Thyroid gland (tissue), 4 donors: ENCODE data around the gene ZCCHC24. TPM values are rescaled to one million over a fixed set of nuclear protein-coding genes. Genes with fewer than 3 reads are reported as not detected.

Experiments
- DNase-seq, 2 donors: peaks; one replicate each; pipeline ENCODE4 v3.0.0-alpha.2; 2019
- H3K27ac ChIP-seq, 3 donors: fragments of 200-600 bp; sonication (generic); 1 replicate in 2 of 3; 2 replicates in 1 of 3; pipeline ENCODE4 v1.5.1; 2016 to 2019; ENCODE audit warnings: mild to moderate bottlenecking in 1 of 3, moderate library complexity in 1 of 3
- H3K27me3 ChIP-seq: fragments of 200-600 bp; sonication (generic); one replicate; pipeline ENCODE4 v1.5.1; 2019
- H3K36me3 ChIP-seq, 2 donors: fragments of 200-600 bp; sonication (generic); one replicate each; pipeline ENCODE4 v1.5.1; 2016 to 2019
- H3K4me1 ChIP-seq, 2 donors: fragments of 200-600 bp; sonication (generic); one replicate each; pipeline ENCODE4 v1.5.1; 2017 to 2019
- H3K4me3 ChIP-seq, 3 donors: fragments of 200-600 bp; sonication (generic); replicated peaks in 1 of 3; 1 replicate in 2 of 3; 2 replicates in 1 of 3; pipeline ENCODE4 v1.5.1; 2016; ENCODE audit warnings: mild to moderate bottlenecking in 1 of 3
- H3K9me3 ChIP-seq: fragments of 200-600 bp; sonication (generic); one replicate; pipeline ENCODE4 v1.5.1; 2017
- POLR2A ChIP-seq, 2 donors: fragments of 450-650 bp; IDR thresholded peaks; one replicate each; pipeline ENCODE4 v1.6.1; 2017; ENCODE audit warnings: antibody characterized with exemption in 2 of 2, mild to moderate bottlenecking in 2 of 2, moderate library complexity in 1 of 2
- WGBS, 2 donors: methylation state at CpG; one replicate each; pipeline ENCODE4 v1.1.5; 2017; 5-methylcytosine and 5-hydroxymethylcytosine counted together
- intact Hi-C: fragments of 100-400 bp; cut with DNase I; formaldehyde crosslinking; loops from one replicate; pipeline ENCODE4 v1.15.1; 2023
- total RNA-seq, 4 donors: library from RNA; depleted of rRNA; stranded (reverse); fragments of >200 nt; gene quantifications; one replicate each; pipeline ENCODE4 v1.2.3, GENCODE V29; 2016
- TF ChIP-seq, protein P1 (sequence below), 6 experiments: fragments of 200-600 bp in 3 of 6; fragments of 450-650 bp in 3 of 6; sonication (generic) in 3 of 6; IDR thresholded peaks; one replicate each; pipeline ENCODE4 v1.5.1; 2016 to 2019; ENCODE audit warnings: antibody characterized with exemption in 6 of 6, mild to moderate bottlenecking in 2 of 6, inconsistent platforms in 1 of 6, moderate library complexity in 1 of 6

The ZCCHC24 gene
- total RNA-seq, 4 donors from 2014 or later = 25.4 to 48.8 (median 33.3) TPM

DNA sequence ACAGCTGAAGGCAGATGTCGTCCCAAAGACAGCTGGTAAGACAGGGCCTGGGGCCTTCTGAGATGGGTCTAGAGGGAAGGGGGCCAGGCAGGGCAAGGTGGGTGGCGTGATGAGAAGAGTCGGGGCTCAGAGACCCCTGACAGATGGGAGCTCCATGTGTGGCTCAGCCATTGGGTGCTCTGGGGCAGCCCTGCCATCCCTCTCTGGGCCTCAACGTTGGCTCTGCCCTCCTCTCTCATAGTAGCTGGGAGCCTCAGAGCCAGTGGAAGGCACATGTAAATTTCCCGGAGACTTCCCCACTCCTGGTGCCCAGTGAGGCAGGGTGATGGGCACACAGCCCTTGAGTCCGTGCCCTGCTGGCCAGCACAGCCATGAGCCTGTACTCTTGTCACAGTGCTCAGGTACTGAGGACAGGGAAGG, 96.3 kb downstream of the ZCCHC24 start:
- Histone ChIP-seq H3K27ac (peak overlapping the region in 2 of 3 donors; percentile 18 to 84), H3K9me3 (no peaks in the 10 kb centered on the region), H3K36me3 (peaks cover 39 to 42% of the 10 kb centered on the region in 2 donors), H3K27me3 (no peaks in the 10 kb centered on the region), H3K4me3 (no peak overlapping the region), H3K4me1 (peaks cover 19 to 27% of the 10 kb centered on the region in 2 donors)
- 69 to 90% methylated on average over 6 of the region's 6 CpGs for WGBS, 2 donors
- DNase-seq = no peak
- intact Hi-C loops = no loop called here
- TF ChIP-seq POLR2A (IDR thresholded peaks at IDR 0.05) = no peak
- TF ChIP-seq, protein P1, sequence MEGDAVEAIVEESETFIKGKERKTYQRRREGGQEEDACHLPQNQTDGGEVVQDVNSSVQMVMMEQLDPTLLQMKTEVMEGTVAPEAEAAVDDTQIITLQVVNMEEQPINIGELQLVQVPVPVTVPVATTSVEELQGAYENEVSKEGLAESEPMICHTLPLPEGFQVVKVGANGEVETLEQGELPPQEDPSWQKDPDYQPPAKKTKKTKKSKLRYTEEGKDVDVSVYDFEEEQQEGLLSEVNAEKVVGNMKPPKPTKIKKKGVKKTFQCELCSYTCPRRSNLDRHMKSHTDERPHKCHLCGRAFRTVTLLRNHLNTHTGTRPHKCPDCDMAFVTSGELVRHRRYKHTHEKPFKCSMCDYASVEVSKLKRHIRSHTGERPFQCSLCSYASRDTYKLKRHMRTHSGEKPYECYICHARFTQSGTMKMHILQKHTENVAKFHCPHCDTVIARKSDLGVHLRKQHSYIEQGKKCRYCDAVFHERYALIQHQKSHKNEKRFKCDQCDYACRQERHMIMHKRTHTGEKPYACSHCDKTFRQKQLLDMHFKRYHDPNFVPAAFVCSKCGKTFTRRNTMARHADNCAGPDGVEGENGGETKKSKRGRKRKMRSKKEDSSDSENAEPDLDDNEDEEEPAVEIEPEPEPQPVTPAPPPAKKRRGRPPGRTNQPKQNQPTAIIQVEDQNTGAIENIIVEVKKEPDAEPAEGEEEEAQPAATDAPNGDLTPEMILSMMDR (IDR thresholded peaks at IDR 0.05) = no peak

DNA sequence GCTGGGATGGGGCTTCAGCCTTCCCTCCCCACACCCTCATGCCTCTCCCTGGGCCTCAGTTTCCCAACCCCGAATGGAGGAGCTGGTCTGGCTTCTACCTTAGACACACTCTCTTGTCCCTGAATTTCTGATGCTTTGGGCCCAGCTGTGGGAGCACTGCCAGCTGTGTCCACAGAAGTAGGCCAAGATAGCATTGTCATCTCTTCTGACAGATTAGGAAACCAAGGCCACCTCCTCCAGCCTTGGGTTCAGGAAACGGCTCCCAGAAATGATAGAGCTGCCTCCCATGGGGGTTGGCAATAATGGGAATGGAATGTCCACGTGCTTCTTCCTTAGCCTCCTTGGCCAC, 96.8 kb downstream of the ZCCHC24 start:
- H3K27me3 ChIP-seq = no peaks in the 10 kb centered on the region
- peaks cover 34 to 38% of the 10 kb centered on the region in 2 donors for H3K36me3 ChIP-seq
- 71 to 80% methylated on average over 3 of the region's 3 CpGs for WGBS, 2 donors
- DNase-seq = no peak
- intact Hi-C loops = no loop called here
- peak overlapping the region in 1 of 3 donors; percentile 82 for H3K4me3 ChIP-seq
- no peaks in the 10 kb centered on the region for H3K9me3 ChIP-seq
- peaks cover 19 to 27% of the 10 kb centered on the region in 2 donors for H3K4me1 ChIP-seq
- H3K27ac ChIP-seq = peak overlapping the region in 2 of 3 donors; percentile 68 to 84
- no peak for TF ChIP-seq POLR2A (IDR thresholded peaks at IDR 0.05)
- TF ChIP-seq, protein P1 (IDR thresholded peaks at IDR 0.05) = no peak

DNA sequence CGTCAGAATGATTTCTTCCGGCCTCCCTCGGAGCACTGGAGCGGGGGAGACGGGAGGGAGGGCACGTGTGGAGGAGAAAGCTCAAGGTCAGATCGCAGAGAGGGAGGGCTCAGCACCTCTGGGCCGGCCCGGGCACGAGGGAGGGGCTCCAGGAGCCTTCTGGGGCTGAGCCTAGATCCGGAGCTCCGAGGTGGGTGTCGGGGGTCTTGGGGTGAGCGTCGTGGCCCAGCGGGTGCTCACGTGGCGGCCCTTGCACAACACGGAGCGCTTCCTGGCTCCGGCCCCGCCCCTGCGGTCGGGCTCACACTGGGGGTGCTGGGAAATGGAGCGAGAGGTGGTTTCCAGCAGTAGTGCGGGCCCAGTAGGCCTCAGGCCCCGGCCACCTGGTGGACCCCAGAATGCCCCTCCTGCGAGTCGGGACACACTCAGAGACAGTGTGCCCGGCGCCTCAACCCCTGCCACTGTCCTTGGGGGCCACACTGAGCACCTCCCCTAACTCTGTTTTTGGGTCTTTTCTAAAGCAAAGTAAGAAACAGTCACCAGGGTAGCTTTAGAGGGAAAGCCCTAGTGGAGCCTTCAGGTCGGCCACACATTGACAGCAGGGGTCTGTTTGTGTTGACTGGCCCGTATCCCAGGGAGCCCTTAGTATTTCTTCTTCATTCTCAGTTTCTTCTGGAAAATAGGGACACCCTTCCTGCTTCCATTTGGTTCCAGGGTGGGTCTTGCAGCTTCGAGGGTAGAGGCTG, 97.4 kb downstream of the ZCCHC24 start:
- Histone ChIP-seq H3K9me3 (no peaks in the 10 kb centered on the region), H3K36me3 (peaks cover 28 to 32% of the 10 kb centered on the region in 2 donors), H3K27ac (peak overlapping the region; percentile 68 to 84 (median 81)), H3K4me3 (peak overlapping the region; percentile 43 to 82 (median 72)), H3K27me3 (no peaks in the 10 kb centered on the region), H3K4me1 (peaks cover 19 to 30% of the 10 kb centered on the region in 2 donors)
- 13 to 17% methylated on average over 18 to 19 of the region's 34 CpGs for WGBS, 2 donors
- intact Hi-C loops = no loop called here
- no peak for TF ChIP-seq POLR2A (IDR thresholded peaks at IDR 0.05)
- TF ChIP-seq, protein P1 (IDR thresholded peaks at IDR 0.05) = no peak
- DNase-seq = peak; percentile 63 to 71

DNA sequence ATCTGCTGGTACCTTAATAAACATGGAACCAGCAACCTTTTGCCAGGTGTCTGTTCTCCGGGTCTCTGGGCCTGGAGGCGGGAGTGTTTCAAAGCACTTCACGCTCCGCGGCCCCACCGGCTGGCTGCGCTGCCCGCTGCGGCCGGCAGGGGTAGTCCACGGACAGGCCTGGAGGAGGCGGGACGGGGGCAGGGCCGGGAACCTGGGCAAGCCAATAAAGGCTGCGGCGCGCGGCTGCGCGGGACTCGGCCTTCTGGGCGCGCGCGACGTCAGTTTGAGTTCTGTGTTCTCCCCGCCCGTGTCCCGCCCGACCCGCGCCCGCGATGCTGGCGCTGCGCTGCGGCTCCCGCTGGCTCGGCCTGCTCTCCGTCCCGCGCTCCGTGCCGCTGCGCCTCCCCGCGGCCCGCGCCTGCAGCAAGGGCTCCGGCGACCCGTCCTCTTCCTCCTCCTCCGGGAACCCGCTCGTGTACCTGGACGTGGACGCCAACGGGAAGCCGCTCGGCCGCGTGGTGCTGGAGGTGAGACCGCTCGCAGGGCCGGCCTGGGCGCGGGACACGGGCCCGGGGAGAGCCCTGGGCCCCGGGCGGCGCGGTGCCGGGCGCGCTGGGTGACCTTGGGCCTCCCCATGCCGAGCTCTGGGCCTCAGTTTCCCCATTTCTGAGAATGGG, 98.1 kb downstream of the ZCCHC24 start, which contains the start of gene PPIF:
PPIF (plus strand) TSS at position 244 of the 668 bp plus-strand sequence; CDS start at position 324, 80 bp downstream.
- peak; percentile 95 to 96 for DNase-seq
- peak within 1 kb of the TSS; percentile 68 to 84 (median 81) for H3K27ac ChIP-seq
- WGBS, 2 donors = 1 to 2% methylated on average over 14 to 22 of the region's 77 CpGs
- peaks cover 21 to 25% of the 10 kb centered on the region in 2 donors for H3K36me3 ChIP-seq
- H3K9me3 ChIP-seq = no peaks in the 10 kb centered on the region
- intact Hi-C loops = no loop called here
- H3K27me3 ChIP-seq = no peaks in the 10 kb centered on the region
- peaks cover 19 to 37% of the 10 kb centered on the region in 2 donors for H3K4me1 ChIP-seq
- peak in 1 of 2 donors; percentile 95 for TF ChIP-seq POLR2A (IDR thresholded peaks at IDR 0.05)
- TF ChIP-seq, protein P1 (IDR thresholded peaks at IDR 0.05) = peak; percentile 76 to 99 (median 98)
- H3K4me3 ChIP-seq = peak within 1 kb of the TSS; percentile 43 to 82 (median 72)
